ENCODE data around the gene ILF3. TPM values are rescaled to one million over a fixed set of nuclear protein-coding genes. Genes with fewer than 3 reads are reported as not detected.
A peak's percentile ranks its signal among the peaks of the same experiment; 100 is the strongest.

Gene ILF3
- total and polyA plus RNA-seq, 2 of the 13 experiments (the other 11 are each of a cell fraction or from before 2014, with no cell fraction given), result 120 to 173 TPM

DNA sequence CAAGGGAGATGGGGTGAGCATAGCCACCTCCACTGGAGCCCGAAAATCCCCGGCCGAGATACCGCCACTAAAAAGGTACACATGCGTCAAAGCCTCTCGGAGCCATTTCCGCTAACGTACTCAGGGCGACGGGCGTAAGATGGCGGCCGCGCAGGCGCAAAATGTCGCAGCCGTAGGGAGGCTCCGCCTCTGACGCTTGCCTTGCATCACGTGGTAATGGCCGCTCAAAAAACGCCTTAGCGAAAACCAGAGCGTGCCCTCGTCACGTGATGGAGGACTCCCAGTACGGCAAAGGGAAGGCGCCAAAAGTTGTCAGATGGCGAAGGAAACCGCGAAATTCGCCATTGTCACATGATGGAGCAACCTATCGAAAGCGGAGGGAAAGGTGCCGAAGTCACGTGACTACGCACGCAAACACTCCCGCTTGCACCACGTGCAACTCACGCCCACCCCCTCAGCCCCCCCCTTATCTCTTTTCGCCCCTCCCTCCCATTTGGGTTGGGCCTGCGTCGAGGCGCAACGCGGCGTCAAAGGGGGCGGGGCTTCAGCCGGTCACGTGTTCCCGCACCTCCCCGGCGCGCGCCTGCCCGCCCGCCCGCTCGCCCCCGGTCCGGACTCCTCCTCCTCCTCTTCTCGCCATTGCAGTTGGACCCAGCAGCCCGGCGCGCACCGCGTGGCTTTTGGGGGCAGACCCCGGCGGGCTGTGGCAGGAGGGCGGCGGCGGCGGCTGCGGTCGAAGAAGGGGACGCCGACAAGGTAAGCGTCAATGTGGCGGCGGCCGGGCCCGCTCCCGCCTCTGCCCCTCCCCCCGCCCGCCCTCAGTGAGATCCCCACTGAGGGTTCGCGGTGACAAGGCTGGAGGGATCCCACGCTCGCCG lies at the start of gene ILF3 (continued):
- TF ChIP-seq ZNF101 (CRISPR knock-in tag; IDR thresholded peaks at IDR 0.05; ENCODE audit: borderline replicate concordance, low read depth) (no peak), ZNF224 (CRISPR knock-in tag; IDR thresholded peaks at IDR 0.05) (0 out of 2 replicates have a peak, but pooled peaks have one; percentile 63), ZBTB3 (CRISPR knock-in tag; IDR thresholded peaks at IDR 0.05; ENCODE audit: borderline replicate concordance, low read depth) (no peak), ZNF784 (CRISPR knock-in tag; IDR thresholded peaks at IDR 0.05; ENCODE audit: borderline replicate concordance) (no peak), ZBTB2 (CRISPR knock-in tag; IDR thresholded peaks at IDR 0.05; ENCODE audit: low read depth) (peak; percentile 82), RELA (CRISPR knock-in tag; IDR thresholded peaks at IDR 0.05) (0 out of 2 replicates have a peak, but pooled peaks have one; percentile 13), BCLAF1 (IDR thresholded peaks at IDR 0.05) (no peak), RERE (CRISPR knock-in tag; IDR thresholded peaks at IDR 0.05; ENCODE audit: low read depth) (0 out of 2 replicates have a peak, but pooled peaks have one; percentile 44), ZNF703 (CRISPR knock-in tag; IDR thresholded peaks at IDR 0.05; ENCODE audit: borderline replicate concordance) (no peak)
- TF ChIP-seq, protein P1, sequence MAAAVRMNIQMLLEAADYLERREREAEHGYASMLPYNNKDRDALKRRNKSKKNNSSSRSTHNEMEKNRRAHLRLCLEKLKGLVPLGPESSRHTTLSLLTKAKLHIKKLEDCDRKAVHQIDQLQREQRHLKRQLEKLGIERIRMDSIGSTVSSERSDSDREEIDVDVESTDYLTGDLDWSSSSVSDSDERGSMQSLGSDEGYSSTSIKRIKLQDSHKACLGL (CRISPR knock-in tag; IDR thresholded peaks at IDR 0.05), result no peak; the same call in none of the 2 replicates
- TF ChIP-seq, protein P2, sequence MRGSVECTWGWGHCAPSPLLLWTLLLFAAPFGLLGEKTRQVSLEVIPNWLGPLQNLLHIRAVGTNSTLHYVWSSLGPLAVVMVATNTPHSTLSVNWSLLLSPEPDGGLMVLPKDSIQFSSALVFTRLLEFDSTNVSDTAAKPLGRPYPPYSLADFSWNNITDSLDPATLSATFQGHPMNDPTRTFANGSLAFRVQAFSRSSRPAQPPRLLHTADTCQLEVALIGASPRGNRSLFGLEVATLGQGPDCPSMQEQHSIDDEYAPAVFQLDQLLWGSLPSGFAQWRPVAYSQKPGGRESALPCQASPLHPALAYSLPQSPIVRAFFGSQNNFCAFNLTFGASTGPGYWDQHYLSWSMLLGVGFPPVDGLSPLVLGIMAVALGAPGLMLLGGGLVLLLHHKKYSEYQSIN (CRISPR knock-in tag; IDR thresholded peaks at IDR 0.05; ENCODE audit: borderline replicate concordance), result no peak

All from HepG2 (cell line).